Keratinocyte (primary cell): ENCODE measurements around the gene OR2A7. TPM values are rescaled to one million over a fixed set of nuclear protein-coding genes. Genes with fewer than 3 reads are reported as not detected.
"Not testable (repeated sequence)": the region's sequence is repeated elsewhere in the genome, so short reads cannot be mapped to it uniquely, and the experiment has no call there.

Source experiments
- DNase-seq: peaks from one replicate; pipeline ENCODE4 v3.0.0-alpha.2; 2011; ENCODE audit warnings: low read depth, missing footprints, low spot score
- FAIRE-seq: peaks from 2 replicates; lab custom pipeline; 2011; peaks lifted over from hg19 to GRCh38; lab: Jason Lieb, UNC
- H2AFZ ChIP-seq: 2 replicates; pipeline ENCODE4 v1.6.0; 2012; ENCODE audit warnings: low read length, control low read depth, inconsistent platforms; ENCODE audit not compliant: control insufficient read depth
- H3K27ac ChIP-seq: 2 replicates; pipeline ENCODE4 v1.5.1; 2011; ENCODE audit warnings: low read length; ENCODE audit not compliant: control insufficient read depth, insufficient read depth
- H3K27me3 ChIP-seq: 3 replicates; pipeline ENCODE4 v1.6.0; 2011; ENCODE audit warnings: low read length; ENCODE audit not compliant: control insufficient read depth, insufficient read depth; ENCODE audit errors: extremely low read depth
- H3K36me3 ChIP-seq, 2 experiments: 2 replicates in 1 of 2; 3 replicates in 1 of 2; pipeline ENCODE4 v1.5.1; 2011; ENCODE audit warnings: low read length in 2 of 2, mild to moderate bottlenecking in 1 of 2; ENCODE audit not compliant: control insufficient read depth in 2 of 2, insufficient read depth in 2 of 2; ENCODE audit errors: extremely low read depth in 1 of 2
- H3K4me1 ChIP-seq: 3 replicates; pipeline ENCODE4 v1.5.1; 2011; ENCODE audit warnings: low read length; ENCODE audit not compliant: control insufficient read depth, insufficient read depth; ENCODE audit errors: extremely low read depth
- H3K4me2 ChIP-seq: 3 replicates; pipeline ENCODE4 v1.6.0; 2011; ENCODE audit warnings: low read depth, low read length; ENCODE audit not compliant: control insufficient read depth, insufficient read depth; ENCODE audit errors: extremely low read depth
- H3K4me3 ChIP-seq, 3 experiments: fragments of 200-600 bp in 1 of 3; sonication (generic) in 1 of 3; 2 replicates in 2 of 3; 3 replicates in 1 of 3; pipeline ENCODE4 v1.5.1; 2011 to 2016; ENCODE audit warnings: low read length in 3 of 3, mild to moderate bottlenecking in 3 of 3, control low read depth in 2 of 3, inconsistent platforms in 1 of 3, low read depth in 1 of 3, mixed read lengths in 1 of 3, mixed run types in 1 of 3, moderate library complexity in 1 of 3; ENCODE audit not compliant: control insufficient read depth in 2 of 3, insufficient read depth in 2 of 3; ENCODE audit errors: extremely low read depth in 1 of 3
- H3K79me2 ChIP-seq: 2 replicates; pipeline ENCODE4 v1.6.0; 2012; ENCODE audit warnings: low read length; ENCODE audit not compliant: control insufficient read depth, insufficient read depth
- H3K9ac ChIP-seq: 3 replicates; pipeline ENCODE4 v1.6.0; 2011; ENCODE audit warnings: low read length; ENCODE audit not compliant: control insufficient read depth, insufficient read depth; ENCODE audit errors: extremely low read depth
- H3K9me1 ChIP-seq: 3 replicates; pipeline ENCODE4 v1.6.0; 2011; ENCODE audit warnings: low read length; ENCODE audit not compliant: control insufficient read depth, insufficient read depth; ENCODE audit errors: extremely low read depth
- H3K9me3 ChIP-seq: 2 replicates; pipeline ENCODE4 v1.5.1; 2012; ENCODE audit warnings: low read depth, low read length; ENCODE audit not compliant: control insufficient read depth
- H4K20me1 ChIP-seq: 3 replicates; pipeline ENCODE4 v1.6.0; 2011; ENCODE audit warnings: low read length; ENCODE audit not compliant: control insufficient read depth, insufficient read depth; ENCODE audit errors: extremely low read depth
- dilution Hi-C: fragments of 300-500 bp; cut with MboI; formaldehyde crosslinking; loops from one replicate; pipeline ENCODE4 v1.7.0; 2020; ENCODE audit warnings: low sequenced_read_pairs; ENCODE audit not compliant: extremely low pct_ligation_motif_present
- polyA plus RNA-seq, 5 experiments: library from polyadenylated mRNA; depleted of rRNA in 3 of 5; stranded (reverse) in 3 of 5; stranded (forward) in 1 of 5; unstranded in 1 of 5; fragments of >200 nt; gene quantifications; 1 replicate in 1 of 5; 2 replicates in 3 of 5; 3 replicates in 1 of 5; pipeline versions ENCODE4 v1.2.1 to v1.2.3, GENCODE V29; 2011 to 2012; ENCODE audit warnings: missing spikeins in 2 of 5, low read depth in 1 of 5, low replicate concordance in 1 of 5

The OR2A7 gene
- polyA plus RNA-seq, 1 donor (not counting 4 experiments of a cell fraction or from before 2014, with no cell fraction given): 5.5 TPM

DNA sequence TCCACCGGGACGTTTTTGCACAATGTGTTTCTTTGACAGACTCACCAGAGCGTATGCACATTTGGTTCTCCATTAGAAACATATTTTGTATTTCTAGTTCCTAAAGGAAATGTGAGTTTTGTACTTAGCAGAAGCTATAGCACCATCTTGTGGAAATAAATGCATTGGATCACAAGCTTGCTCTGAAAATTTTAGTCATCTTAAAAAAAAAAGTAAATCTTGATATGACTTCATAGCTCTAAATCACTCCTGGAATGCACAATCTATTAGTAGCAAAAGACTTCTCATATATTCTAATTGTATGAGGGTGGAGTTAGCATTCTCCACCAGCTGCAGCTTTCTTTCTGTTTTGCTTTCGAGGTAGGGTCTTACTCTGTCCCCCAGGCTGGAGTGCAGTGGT, 45.4 kb downstream of the OR2A7 start:
- H3K9me1 ChIP-seq, H3K4me3 ChIP-seq, H3K79me2 ChIP-seq, H3K4me2 ChIP-seq, FAIRE-seq, H3K27ac ChIP-seq, H3K9me3 ChIP-seq, DNase-seq, H3K9ac ChIP-seq, H3K4me1 ChIP-seq, H3K36me3 ChIP-seq, H3K27me3 ChIP-seq, H4K20me1 ChIP-seq, H2AFZ ChIP-seq, dilution Hi-C loops: not testable (repeated sequence)

DNA sequence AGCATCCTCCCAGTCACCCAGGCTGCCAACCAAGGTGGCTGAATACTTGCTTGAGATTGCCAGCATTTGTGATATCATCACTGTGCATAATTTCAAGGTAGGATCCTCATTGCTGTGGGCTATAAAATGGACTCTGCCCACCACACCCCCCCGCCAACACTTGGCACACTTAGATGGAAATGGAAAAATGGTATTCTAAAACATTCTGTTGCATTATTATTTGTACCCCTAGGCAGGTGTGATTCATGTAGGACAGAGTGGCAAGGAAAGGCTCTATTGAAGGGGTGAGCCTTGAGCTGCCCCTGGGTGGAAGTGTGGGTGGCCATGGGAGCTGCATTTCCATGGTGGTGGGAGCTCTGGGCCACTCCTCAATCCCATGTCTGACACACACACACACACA, 46.0 kb downstream of the OR2A7 start:
- H3K4me2 ChIP-seq, H3K79me2 ChIP-seq, H3K4me3 ChIP-seq, H3K27ac ChIP-seq, dilution Hi-C loops, FAIRE-seq, H3K4me1 ChIP-seq, H3K36me3 ChIP-seq, H3K9me3 ChIP-seq, H3K9me1 ChIP-seq, H3K9ac ChIP-seq, H4K20me1 ChIP-seq, H3K27me3 ChIP-seq, H2AFZ ChIP-seq, DNase-seq: not testable (repeated sequence)

DNA sequence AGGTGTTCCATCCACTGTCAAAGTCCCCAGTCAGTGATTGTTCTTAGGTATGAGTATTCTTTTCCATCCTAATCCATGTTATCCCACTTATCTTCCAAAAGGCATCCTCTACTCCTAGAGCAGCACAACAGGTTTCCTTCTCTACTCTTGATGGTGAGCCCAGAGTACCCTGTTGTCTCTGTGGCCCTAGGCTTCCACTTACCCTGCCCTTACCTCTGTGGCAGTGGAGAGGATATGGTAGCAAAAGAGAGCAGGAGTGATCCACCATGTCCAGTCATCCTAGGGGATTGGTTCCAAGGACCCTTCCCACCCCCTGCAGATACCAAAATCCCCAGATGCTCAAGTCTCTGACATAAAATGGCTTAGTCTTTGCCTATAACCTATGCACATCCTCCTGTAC, 47.4 kb downstream of the OR2A7 start:
- FAIRE-seq, H3K27me3 ChIP-seq, H3K9ac ChIP-seq, dilution Hi-C loops, H2AFZ ChIP-seq, H4K20me1 ChIP-seq, H3K27ac ChIP-seq, H3K9me3 ChIP-seq, H3K4me1 ChIP-seq, H3K36me3 ChIP-seq, H3K9me1 ChIP-seq, H3K4me3 ChIP-seq, H3K4me2 ChIP-seq, H3K79me2 ChIP-seq, DNase-seq: not testable (repeated sequence)

Other genes with a start within 250 kb of the OR2A7 start
- gene OR2A5, start 215.8 kb downstream of the OR2A7 start, polyA plus RNA-seq: not detected in 3 replicates
- gene OR2A25, start 195.0 kb downstream of the OR2A7 start, polyA plus RNA-seq: not detected in 3 replicates
- not detected in 3 replicates for gene OR2A12, start 178.5 kb downstream of the OR2A7 start, polyA plus RNA-seq
- gene OR2A2, start 155.2 kb downstream of the OR2A7 start, polyA plus RNA-seq: not detected in 3 replicates
- gene OR2A14, start 141.6 kb downstream of the OR2A7 start, polyA plus RNA-seq: not detected in 3 replicates
- gene CTAGE4, start 81.3 kb downstream of the OR2A7 start, polyA plus RNA-seq: 3.0 to 6.6 TPM (median 5.9 TPM) in 3 replicates
- gene ARHGEF35, start 69.0 kb downstream of the OR2A7 start, polyA plus RNA-seq: 5.2 to 12.2 TPM (median 9.6 TPM) in 3 replicates
- gene OR2A42, start 25.2 kb downstream of the OR2A7 start, polyA plus RNA-seq: not detected in 3 replicates
- gene CTAGE8, start 4.5 kb upstream of the OR2A7 start, polyA plus RNA-seq: 0.50 to 0.88 TPM (median 0.52 TPM) in 3 replicates
- gene OR2A1, start 47.6 kb upstream of the OR2A7 start, polyA plus RNA-seq: not detected in 3 replicates
- 24.2 to 41.0 TPM (median 24.7 TPM) in 3 replicates for gene ARHGEF5, start 90.6 kb upstream of the OR2A7 start, polyA plus RNA-seq
- not detected in 3 replicates for gene NOBOX, start 138.9 kb upstream of the OR2A7 start, polyA plus RNA-seq